Right atrium auricular region (tissue), 2 donors: ENCODE measurements around the gene CC2D2A. TPM values are rescaled to one million over a fixed set of nuclear protein-coding genes. Genes with fewer than 3 reads are reported as not detected.
"Not testable (repeated sequence)": the region's sequence is repeated elsewhere in the genome, so short reads cannot be mapped to it uniquely, and the experiment has no call there.

ENCODE experiments used
- DNase-seq: peaks from one replicate; pipeline ENCODE4 v3.0.0-alpha.2; 2019; ENCODE audit warnings: low spot score
- H3K27ac ChIP-seq, 2 donors: fragments of 200-600 bp; sonication (generic); 1 replicate in 1 of 2; 2 replicates in 1 of 2; pipeline ENCODE4 v1.5.1; 2016 to 2019
- H3K27me3 ChIP-seq, 2 donors: fragments of 200-600 bp; sonication (generic); one replicate each; pipeline versions ENCODE4 v1.5.1 to v1.6.0; 2017 to 2019
- H3K36me3 ChIP-seq: fragments of 200-600 bp; sonication (generic); one replicate; pipeline ENCODE4 v1.5.1; 2016
- H3K4me1 ChIP-seq, 2 donors: fragments of 200-600 bp; sonication (generic); one replicate each; pipeline versions ENCODE4 v1.5.1 to v1.6.0; 2017 to 2019
- H3K4me3 ChIP-seq, 2 donors: fragments of 200-600 bp; sonication (generic); 1 replicate in 1 of 2; 2 replicates in 1 of 2; pipeline ENCODE4 v1.5.1; 2017 to 2019; ENCODE audit warnings: mild to moderate bottlenecking in 1 of 2, moderate library complexity in 1 of 2
- H3K9me3 ChIP-seq, 2 donors: fragments of 200-600 bp; sonication (generic); one replicate each; pipeline ENCODE4 v1.5.1; 2019
- total RNA-seq, 2 donors: library from RNA; depleted of rRNA; stranded (reverse); fragments of >200 nt; gene quantifications; one replicate each; pipeline ENCODE4 v1.1.0, GENCODE V29; 2016
- TF ChIP-seq, protein P1 (sequence below), 2 donors: fragments of 200-600 bp; sonication (generic); IDR thresholded peaks; one replicate each; pipeline ENCODE4 v1.5.1; 2019; ENCODE audit warnings: antibody characterized with exemption in 2 of 2

The CC2D2A gene
- total RNA-seq, 2 donors from 2014 or later: 6.1 to 8.0 TPM

DNA sequence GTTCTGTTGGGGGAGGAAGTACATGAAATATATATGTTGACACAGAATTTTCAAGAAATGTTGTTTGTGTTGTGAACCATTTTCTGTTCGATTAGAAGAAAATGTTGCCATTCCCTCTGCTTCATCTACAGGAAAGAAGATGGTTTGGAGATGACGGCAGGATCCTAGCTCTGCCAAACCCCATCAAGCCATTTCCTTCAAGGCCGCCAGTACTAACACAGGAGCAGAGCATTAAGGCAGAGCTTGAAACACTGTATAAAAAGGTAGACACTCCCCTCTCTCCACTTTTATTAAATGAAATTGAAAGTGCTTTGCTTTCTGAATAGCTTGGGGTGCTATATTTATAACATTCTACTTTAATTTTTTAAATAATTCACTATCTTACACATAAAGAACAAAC is 46.8 kb downstream of the CC2D2A start:
- H3K27me3 ChIP-seq: no peaks in the 10 kb centered on the region
- DNase-seq: no peak
- H3K27ac ChIP-seq: no peak overlapping the region
- H3K4me1 ChIP-seq: no peaks in the 10 kb centered on the region
- H3K9me3 ChIP-seq: no peaks in the 10 kb centered on the region
- TF ChIP-seq, protein P1, sequence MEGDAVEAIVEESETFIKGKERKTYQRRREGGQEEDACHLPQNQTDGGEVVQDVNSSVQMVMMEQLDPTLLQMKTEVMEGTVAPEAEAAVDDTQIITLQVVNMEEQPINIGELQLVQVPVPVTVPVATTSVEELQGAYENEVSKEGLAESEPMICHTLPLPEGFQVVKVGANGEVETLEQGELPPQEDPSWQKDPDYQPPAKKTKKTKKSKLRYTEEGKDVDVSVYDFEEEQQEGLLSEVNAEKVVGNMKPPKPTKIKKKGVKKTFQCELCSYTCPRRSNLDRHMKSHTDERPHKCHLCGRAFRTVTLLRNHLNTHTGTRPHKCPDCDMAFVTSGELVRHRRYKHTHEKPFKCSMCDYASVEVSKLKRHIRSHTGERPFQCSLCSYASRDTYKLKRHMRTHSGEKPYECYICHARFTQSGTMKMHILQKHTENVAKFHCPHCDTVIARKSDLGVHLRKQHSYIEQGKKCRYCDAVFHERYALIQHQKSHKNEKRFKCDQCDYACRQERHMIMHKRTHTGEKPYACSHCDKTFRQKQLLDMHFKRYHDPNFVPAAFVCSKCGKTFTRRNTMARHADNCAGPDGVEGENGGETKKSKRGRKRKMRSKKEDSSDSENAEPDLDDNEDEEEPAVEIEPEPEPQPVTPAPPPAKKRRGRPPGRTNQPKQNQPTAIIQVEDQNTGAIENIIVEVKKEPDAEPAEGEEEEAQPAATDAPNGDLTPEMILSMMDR (IDR thresholded peaks at IDR 0.05): no peak
- H3K36me3 ChIP-seq: peaks cover 16% of the 10 kb centered on the region
- no peak overlapping the region for H3K4me3 ChIP-seq

DNA sequence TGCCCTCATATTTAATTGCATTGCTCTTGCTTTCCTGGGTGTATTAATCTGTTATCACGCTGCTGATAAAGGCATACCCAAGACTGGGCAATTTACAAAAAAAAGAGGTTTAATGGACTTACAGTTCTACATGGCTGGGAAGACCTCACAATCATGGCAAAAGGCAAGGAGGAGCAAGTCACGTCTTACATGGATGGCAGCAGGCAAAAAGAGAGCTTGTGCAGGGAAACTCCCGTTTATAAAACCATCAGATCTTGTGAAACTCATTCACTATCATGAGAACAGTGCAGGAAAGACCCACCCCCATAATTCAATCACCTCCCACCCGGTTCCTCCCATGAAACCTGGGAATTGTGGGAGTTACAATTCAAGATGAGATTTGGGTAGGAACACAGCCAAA is 48.0 kb downstream of the CC2D2A start:
- not testable (repeated sequence) for H3K9me3 ChIP-seq, H3K4me3 ChIP-seq, H3K27ac ChIP-seq, H3K4me1 ChIP-seq, H3K27me3 ChIP-seq, DNase-seq
- H3K36me3 ChIP-seq: peaks cover 16% of the 10 kb centered on the region

DNA sequence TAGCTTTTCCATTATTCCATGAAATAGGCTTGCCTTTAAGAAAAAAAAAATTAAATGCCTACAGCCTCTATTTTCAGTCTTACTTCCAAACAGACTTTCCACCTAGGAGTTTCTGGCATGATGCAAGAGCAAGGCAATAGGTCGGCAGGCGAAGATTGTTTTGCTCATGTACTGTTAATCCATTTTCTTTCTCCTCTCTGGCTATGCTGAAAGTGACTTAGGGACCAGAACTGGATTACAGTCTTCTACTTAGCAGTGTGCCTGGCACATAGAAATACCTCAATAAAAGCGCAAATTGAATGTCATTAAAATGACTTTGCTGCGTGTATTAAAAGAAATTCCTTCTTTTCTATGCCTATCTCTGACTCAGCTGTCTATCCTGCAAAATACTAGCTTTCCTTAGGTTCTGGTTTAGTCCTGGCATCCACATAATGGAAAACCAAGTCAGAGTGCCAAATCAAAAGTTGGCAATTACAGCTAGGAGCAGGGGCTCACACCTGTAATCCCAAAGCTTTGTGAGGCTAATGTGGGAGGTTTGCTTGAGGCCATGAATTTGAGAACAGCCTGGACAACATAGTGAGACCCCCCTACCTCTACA is 51.9 kb downstream of the CC2D2A start:
- DNase-seq: no peak
- Histone ChIP-seq H3K27me3 (no peaks in the 10 kb centered on the region), H3K4me3 (no peak overlapping the region), H3K36me3 (peaks cover 13% of the 10 kb centered on the region), H3K27ac (no peak overlapping the region), H3K9me3 (no peaks in the 10 kb centered on the region), H3K4me1 (no peaks in the 10 kb centered on the region)
- TF ChIP-seq, protein P1 (IDR thresholded peaks at IDR 0.05): no peak

DNA sequence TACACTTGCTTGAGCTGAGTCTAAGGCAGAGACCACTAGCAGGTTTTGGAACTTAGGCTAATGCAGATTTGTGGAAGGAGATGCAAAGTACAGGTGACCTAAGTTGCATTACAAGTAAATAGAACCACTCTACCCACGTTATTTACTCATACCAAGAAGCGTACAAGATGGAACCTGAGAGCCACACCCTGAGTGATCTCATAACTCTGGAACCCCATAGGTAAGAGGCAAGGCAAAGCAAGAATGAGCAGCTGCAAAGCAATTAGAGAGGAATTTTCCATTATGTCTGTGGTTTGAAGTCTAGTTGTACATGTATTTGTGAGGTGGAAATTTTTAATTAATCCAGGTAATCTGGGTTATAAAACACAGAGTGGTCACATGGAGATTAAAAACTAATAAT is 55.4 kb downstream of the CC2D2A start:
- DNase-seq: no peak
- H3K9me3 ChIP-seq: no peaks in the 10 kb centered on the region
- H3K36me3 ChIP-seq: no peaks in the 10 kb centered on the region
- H3K27me3 ChIP-seq: no peaks in the 10 kb centered on the region
- no peaks in the 10 kb centered on the region for H3K4me1 ChIP-seq
- TF ChIP-seq, protein P1 (IDR thresholded peaks at IDR 0.05): no peak
- no peak overlapping the region for H3K4me3 ChIP-seq
- no peak overlapping the region for H3K27ac ChIP-seq

DNA sequence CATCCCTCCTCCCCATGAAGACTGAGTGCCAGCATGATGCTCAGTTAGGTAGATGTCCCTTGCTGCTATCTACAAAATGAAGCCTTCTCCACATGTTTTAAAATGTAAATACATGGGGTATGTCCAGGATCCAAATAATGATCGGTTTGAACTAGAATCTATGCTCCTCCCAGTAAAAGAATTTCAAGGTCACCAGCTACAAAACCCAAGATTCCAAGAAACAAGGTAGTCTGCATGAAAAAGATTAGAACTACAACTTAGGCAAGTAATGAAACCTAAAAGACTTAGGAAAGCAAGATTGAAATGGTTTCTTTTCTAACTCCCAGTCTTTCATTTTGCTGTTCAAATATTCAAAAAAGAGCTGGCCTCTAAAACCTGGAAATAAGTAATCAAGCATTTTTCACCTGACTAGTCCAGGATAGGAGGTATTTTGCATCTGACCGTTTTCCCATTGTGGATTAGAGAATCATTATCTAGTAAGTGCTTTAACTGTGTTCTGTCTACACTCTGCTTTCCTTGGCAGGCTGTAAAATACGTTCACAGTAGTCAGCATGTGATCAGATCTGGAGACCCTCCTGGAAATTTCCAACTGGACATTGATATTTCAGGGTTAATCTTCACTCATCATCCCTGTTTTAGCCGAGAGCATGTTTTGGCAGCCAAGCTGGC is 57.4 kb downstream of the CC2D2A start:
- Histone ChIP-seq H3K9me3 (no peaks in the 10 kb centered on the region), H3K4me3 (no peak overlapping the region), H3K27ac (no peak overlapping the region), H3K4me1 (no peaks in the 10 kb centered on the region), H3K36me3 (no peaks in the 10 kb centered on the region), H3K27me3 (no peaks in the 10 kb centered on the region)
- TF ChIP-seq, protein P1 (IDR thresholded peaks at IDR 0.05): no peak
- no peak for DNase-seq

DNA sequence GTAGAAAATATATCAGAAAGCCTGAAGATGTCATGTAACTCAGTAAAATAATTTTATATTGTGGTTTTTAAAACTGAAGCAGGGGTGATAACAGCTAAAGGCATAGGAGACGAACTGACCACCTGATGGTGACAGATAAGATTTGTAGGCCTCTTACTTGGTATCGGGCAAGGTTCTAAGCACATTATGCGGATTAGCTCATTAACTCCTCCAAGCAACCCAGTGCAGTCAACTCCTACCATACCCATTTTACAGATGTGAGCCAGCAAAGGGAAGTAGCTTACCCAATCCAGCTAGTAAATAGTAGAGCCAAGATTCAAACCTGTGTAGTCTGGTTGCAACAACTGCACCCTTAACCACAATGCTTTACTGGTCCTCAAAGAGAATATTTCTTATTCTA is 62.1 kb downstream of the CC2D2A start:
- no peak overlapping the region for H3K27ac ChIP-seq
- DNase-seq: no peak
- H3K4me1 ChIP-seq: no peaks in the 10 kb centered on the region
- H3K27me3 ChIP-seq: no peaks in the 10 kb centered on the region
- TF ChIP-seq, protein P1 (IDR thresholded peaks at IDR 0.05): no peak
- H3K36me3 ChIP-seq: peaks cover under 1% of the 10 kb centered on the region
- no peak overlapping the region for H3K4me3 ChIP-seq
- no peaks in the 10 kb centered on the region for H3K9me3 ChIP-seq
